HepG2 (cell line): ENCODE measurements around the gene LTB4R. TPM values are rescaled to one million over a fixed set of nuclear protein-coding genes. Genes with fewer than 3 reads are reported as not detected.

Experiments used
- ARID5B ChIP-seq: IDR thresholded peaks from 2 replicates; pipeline ENCODE4 v1.4.0; 2020; ENCODE audit warnings: mild to moderate bottlenecking, missing genetic modification reagents
- ATAD3A ChIP-seq: sonication (generic); formaldehyde crosslinking; IDR thresholded peaks from 2 replicates; pipeline ENCODE4 v1.4.0; 2020; ENCODE audit warnings: missing genetic modification reagents
- ELF1 ChIP-seq: sonication (generic); formaldehyde crosslinking; IDR thresholded peaks from 2 replicates; pipeline ENCODE4 v1.4.0; 2020; ENCODE audit warnings: missing genetic modification reagents
- FOXA1 ChIP-seq, 2 experiments: fragments of 450-650 bp in 1 of 2; sonication (generic) in 1 of 2; formaldehyde crosslinking in 1 of 2; IDR thresholded peaks; 2 replicates each; pipeline versions ENCODE4 v1.4.0 to v1.6.1; 2016 to 2020; ENCODE audit warnings: missing genetic modification reagents in 1 of 2
- FOXK1 ChIP-seq: sonication (generic); formaldehyde crosslinking; IDR thresholded peaks from 2 replicates; pipeline ENCODE4 v1.4.0; 2020; ENCODE audit warnings: low read depth, missing genetic modification reagents, borderline replicate concordance
- HNRNPK ChIP-seq: fragments of 200-400 bp; formaldehyde crosslinking; IDR thresholded peaks from 2 replicates; pipeline ENCODE4 v1.6.1; 2018; ENCODE audit warnings: low read length, low read depth, moderate library complexity, mild to moderate bottlenecking; ENCODE audit not compliant: poor library complexity, severe bottlenecking
- JUN ChIP-seq: sonication (generic); formaldehyde crosslinking; IDR thresholded peaks from 2 replicates; pipeline ENCODE4 v1.4.0; 2020; ENCODE audit warnings: mild to moderate bottlenecking, missing genetic modification reagents
- NR1H2 ChIP-seq: sonication (generic); formaldehyde crosslinking; IDR thresholded peaks from 2 replicates; pipeline ENCODE4 v1.8.1; 2022; ENCODE audit warnings: low read depth, missing genetic modification reagents, borderline replicate concordance
- POGK ChIP-seq: sonication (generic); formaldehyde crosslinking; conservative IDR thresholded peaks from 2 replicates; pipeline ENCODE4 v1.8.0; 2022; ENCODE audit warnings: mild to moderate bottlenecking, moderate library complexity, missing genetic modification reagents
- SMAD9 ChIP-seq: sonication (generic); formaldehyde crosslinking; IDR thresholded peaks from 2 replicates; pipeline ENCODE4 v1.5.1; 2020; ENCODE audit warnings: mild to moderate bottlenecking, missing genetic modification reagents
- ZBED4 ChIP-seq: sonication (generic); formaldehyde crosslinking; IDR thresholded peaks from 2 replicates; pipeline ENCODE4 v1.4.0; 2020; ENCODE audit warnings: missing genetic modification reagents, borderline replicate concordance
- ZFAT ChIP-seq: sonication (generic); formaldehyde crosslinking; conservative IDR thresholded peaks from 2 replicates; pipeline ENCODE4 v1.8.1; 2023; ENCODE audit warnings: missing genetic modification reagents, inconsistent platforms
- ZNF10 ChIP-seq: sonication (generic); formaldehyde crosslinking; IDR thresholded peaks from 2 replicates; pipeline ENCODE4 v1.4.0; 2020; ENCODE audit warnings: mild to moderate bottlenecking, low read depth, missing genetic modification reagents, borderline replicate concordance
- ZNF143 ChIP-seq: sonication (generic); formaldehyde crosslinking; IDR thresholded peaks from 2 replicates; pipeline ENCODE4 v1.4.0; 2020; ENCODE audit warnings: missing genetic modification reagents
- ZNF280D ChIP-seq: sonication (generic); formaldehyde crosslinking; IDR thresholded peaks from 2 replicates; pipeline ENCODE4 v1.5.1; 2020; ENCODE audit warnings: mild to moderate bottlenecking, missing genetic modification reagents
- polyA plus RNA-seq, 8 experiments: library from polyadenylated mRNA; depleted of rRNA in 3 of 8; stranded (reverse) in 7 of 8; unstranded in 1 of 8; fragments of >200 nt; fragmentation: Illumina TruSeq in 4 of 8; extraction: Trizol in 4 of 8; gene quantifications; 2 replicates each; pipeline versions ENCODE4 v1.2.1 to v1.2.3, GENCODE V29; 2011 to 2016; ENCODE audit warnings: low read depth in 4 of 8, missing spikeins in 1 of 8, mixed read lengths in 1 of 8; ENCODE audit not compliant: insufficient read depth in 1 of 8
- total RNA-seq, 5 experiments: library from RNA; depleted of rRNA; stranded (reverse); fragments of >200 nt; fragmentation: Illumina TruSeq; extraction: Trizol; gene quantifications; 2 replicates each; pipeline ENCODE4 v1.2.3, GENCODE V29; 2016; ENCODE audit warnings: low read depth in 1 of 5

Gene LTB4R
- total and polyA plus RNA-seq, 2 of the 13 experiments (the other 11 are each of a cell fraction or from before 2014, with no cell fraction given): 3.2 to 8.2 TPM

GRCh38 chr14:24332268-24332993, 21.1 kb downstream of the LTB4R start (continued):
- peak; percentile 73; the same call in 1 of the 2 replicates for TF ChIP-seq ZBED4
- TF ChIP-seq POGK (CRISPR knock-in tag): peak; percentile 52; the same call in 1 of the 2 replicates
- TF ChIP-seq ELF1 (CRISPR knock-in tag): peak; percentile 65
- TF ChIP-seq ZNF280D (CRISPR knock-in tag): peak; percentile 93; the same call in 1 of the 2 replicates
- peak; percentile 91; the same call in 1 of the 2 replicates for TF ChIP-seq NR1H2 (CRISPR knock-in tag)
- peak; percentile 87 for TF ChIP-seq JUN (CRISPR knock-in tag)
- no peak; the same call in 1 of the 2 replicates for TF ChIP-seq ZNF10 (CRISPR knock-in tag)
- TF ChIP-seq FOXA1 (IDR thresholded peaks at IDR 0.05): no peak
- no peak for TF ChIP-seq FOXA1 (CRISPR knock-in tag; IDR thresholded peaks at IDR 0.05)
- TF ChIP-seq ATAD3A: peak; percentile 85
- no peak for TF ChIP-seq HNRNPK
- TF ChIP-seq ZNF143 (CRISPR knock-in tag): no peak
- peak; percentile 59 for TF ChIP-seq ARID5B (CRISPR knock-in tag)
- TF ChIP-seq FOXK1 (CRISPR knock-in tag): no peak
- no peak for TF ChIP-seq ZFAT (CRISPR knock-in tag)
- TF ChIP-seq SMAD9 (CRISPR knock-in tag): peak; percentile 95; the same call in 1 of the 2 replicates
